Spleen (tissue), 7 donors: ENCODE results near the gene NOTCH2.

Source experiments
- POLR2A ChIP-seq, 3 donors: fragments of 450-650 bp; IDR thresholded peaks; one replicate each; pipeline ENCODE4 v1.5.1; 2017; ENCODE audit warnings: antibody characterized with exemption in 3 of 3, mild to moderate bottlenecking in 1 of 3
- TF ChIP-seq, protein P1 (sequence below), 11 experiments: fragments of 200-600 bp in 7 of 11; fragments of 450-650 bp in 4 of 11; sonication (generic) in 4 of 11; IDR thresholded peaks in 8 of 11; conservative IDR thresholded peaks in 3 of 11; 1 replicate in 7 of 11; 2 replicates in 4 of 11; pipeline versions ENCODE4 v1.4.0 to v1.8.0; 2016 to 2021; ENCODE audit warnings: antibody characterized with exemption in 11 of 11, inconsistent platforms in 4 of 11, mild to moderate bottlenecking in 1 of 11
- donor health status: DM: no; HTN: no; CAD: no; lungs with moderate emphysema.
- donor health status: DM: no; HTN: no; CAD: no.
- donor health status: DM: no; HTN: no; CAD: no.

DNA sequence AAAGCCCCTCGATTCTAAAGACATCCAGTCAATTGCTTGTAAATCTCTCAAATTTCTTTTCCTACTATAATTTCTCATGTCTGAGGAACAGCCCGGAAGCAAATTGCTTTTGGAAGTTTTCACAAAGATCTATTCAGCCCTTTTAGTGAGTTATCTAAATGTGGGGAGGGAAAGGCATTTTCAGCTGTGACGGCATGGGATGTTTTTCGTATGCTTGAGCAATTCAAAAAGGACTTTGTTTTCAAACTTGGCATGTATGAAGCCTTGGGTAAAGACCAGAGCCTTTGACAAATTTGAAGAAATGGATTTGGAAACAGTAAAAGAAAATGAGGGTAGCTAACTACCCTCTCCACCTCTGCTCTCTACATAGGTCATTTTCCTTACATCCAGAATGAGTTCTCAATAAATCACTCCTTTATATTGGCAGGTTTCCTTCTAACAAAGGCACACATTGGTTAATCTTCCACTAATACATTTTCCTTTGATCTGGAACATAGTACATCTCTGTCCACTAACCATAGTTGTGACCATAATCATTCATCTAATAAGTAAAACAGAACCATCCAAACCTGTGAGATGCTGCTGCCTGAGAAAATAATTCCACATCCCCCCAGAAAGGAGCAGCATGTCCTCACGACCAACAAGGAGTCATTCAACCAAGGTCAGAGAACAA, 107.0 kb downstream of the NOTCH2 start:
- TF ChIP-seq, protein P1, sequence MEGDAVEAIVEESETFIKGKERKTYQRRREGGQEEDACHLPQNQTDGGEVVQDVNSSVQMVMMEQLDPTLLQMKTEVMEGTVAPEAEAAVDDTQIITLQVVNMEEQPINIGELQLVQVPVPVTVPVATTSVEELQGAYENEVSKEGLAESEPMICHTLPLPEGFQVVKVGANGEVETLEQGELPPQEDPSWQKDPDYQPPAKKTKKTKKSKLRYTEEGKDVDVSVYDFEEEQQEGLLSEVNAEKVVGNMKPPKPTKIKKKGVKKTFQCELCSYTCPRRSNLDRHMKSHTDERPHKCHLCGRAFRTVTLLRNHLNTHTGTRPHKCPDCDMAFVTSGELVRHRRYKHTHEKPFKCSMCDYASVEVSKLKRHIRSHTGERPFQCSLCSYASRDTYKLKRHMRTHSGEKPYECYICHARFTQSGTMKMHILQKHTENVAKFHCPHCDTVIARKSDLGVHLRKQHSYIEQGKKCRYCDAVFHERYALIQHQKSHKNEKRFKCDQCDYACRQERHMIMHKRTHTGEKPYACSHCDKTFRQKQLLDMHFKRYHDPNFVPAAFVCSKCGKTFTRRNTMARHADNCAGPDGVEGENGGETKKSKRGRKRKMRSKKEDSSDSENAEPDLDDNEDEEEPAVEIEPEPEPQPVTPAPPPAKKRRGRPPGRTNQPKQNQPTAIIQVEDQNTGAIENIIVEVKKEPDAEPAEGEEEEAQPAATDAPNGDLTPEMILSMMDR (IDR thresholded peaks at IDR 0.05 in 8 of 11, conservative IDR thresholded peaks at IDR 0.05 in 3 of 11) = no peak
- TF ChIP-seq POLR2A (IDR thresholded peaks at IDR 0.05) = no peak
